Germinal center (tissue), 1 donor: ENCODE data around the gene NDEL1.

Experiments used
- DNase-seq: peaks from one replicate; pipeline ENCODE4 v3.0.0; 2012; ENCODE audit warnings: mixed read lengths, low spot score

NDEL1 gene

DNA sequence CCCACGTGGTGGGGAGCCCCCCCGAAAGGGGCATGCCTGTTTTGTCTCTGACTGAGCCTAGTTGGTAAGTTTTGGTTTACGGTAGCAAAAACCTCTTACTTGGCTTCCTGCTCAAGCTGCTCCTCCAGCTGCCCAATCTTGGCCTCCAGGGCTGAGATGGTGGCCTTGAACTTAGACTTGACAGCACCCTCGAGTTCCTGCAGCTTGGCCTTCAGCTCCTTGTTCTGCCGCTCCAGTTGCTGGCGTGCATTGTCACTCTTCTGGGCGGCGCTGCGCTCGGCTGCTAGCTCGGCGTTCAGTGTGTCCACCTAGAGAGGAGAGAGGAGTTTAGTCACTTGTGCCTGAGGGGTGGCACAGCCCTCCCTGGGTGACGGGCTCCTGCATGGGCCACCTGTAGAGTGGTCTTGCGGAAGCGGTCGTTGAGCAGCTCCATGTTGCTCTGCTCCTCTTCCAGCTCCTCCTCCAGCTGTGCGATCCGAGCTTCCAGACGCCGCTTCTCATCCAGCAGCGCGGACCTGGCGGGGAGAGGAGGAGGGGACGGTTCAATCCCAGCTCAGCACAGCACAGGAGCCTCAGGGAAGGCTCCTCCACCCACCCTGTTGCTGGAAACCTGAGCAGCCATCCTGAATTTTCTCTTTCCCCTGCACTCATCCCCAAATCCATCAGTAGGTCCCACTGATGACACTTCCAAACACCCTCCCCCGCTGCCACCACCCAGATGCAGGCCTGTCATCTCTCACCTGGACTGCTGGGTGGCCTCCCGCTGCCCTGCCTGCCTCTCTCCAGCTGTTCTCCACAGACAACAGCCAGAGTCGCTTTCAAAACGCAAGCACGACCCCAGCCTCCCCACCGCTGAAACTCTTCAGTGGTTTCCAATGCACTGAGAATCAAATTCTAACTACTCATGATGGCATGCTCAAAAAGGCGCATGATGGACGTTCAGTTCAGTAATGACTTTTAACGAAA is 44.6 kb downstream of the NDEL1 start:
- no peak for DNase-seq

DNA sequence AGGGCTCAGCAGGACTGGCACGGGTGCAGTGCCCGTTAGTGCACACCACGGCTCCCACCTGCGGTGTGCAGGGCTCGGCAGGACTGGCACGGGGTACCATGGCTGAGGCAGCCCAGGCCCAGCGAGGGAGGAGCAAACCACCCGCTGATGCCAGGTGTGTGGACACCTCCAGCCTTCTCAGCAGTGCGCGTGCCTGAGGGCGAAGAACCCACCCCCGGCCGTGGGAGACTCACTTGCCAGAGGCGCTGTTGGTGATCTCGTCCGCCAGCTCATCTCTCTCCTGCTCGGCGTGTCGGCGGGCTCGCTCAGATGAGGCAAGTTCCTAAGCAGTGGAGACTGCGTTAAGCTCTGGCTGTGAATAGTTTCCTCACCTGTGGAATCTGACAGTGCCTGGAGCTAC is 45.4 kb downstream of the NDEL1 start:
- no peak for DNase-seq

DNA sequence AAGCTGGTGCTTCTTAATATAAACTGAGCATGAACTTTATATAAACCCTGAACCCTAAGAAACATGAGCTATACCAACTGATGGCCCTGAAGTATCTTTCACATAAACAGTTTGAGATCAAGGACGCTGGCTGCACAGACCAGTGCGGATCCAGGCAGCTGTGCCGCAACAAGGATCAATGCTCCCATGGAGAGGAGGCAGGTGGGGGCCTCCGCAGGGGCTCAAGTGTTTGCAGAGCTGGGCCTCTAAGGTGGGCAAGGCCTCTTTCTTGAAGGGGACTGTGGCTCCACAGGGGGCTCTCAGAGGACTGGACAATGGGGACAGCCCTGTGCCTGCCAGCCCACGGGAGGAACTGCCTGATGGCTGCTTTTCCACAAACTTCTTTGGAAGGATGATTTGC is 46.0 kb downstream of the NDEL1 start:
- DNase-seq: no peak

DNA sequence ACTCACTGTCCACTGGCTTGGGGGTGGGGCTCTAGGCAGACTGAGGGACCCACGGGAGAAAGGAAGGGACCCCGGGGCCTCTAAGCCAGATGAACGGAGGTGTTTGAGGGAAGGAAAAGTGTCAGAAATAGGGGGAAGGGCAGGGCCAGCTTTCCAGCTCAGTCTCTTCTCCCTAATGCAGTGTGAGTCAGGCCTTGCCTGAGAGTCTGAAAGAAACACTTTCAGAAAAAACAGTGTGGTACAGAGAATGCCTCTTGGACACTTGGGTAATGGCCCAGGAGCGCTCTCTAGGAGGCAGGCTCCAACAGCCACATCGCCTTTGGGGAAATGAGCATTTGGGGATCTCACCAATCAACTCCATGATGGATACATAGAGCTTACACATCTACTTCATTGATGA is 46.9 kb downstream of the NDEL1 start:
- DNase-seq: no peak

DNA sequence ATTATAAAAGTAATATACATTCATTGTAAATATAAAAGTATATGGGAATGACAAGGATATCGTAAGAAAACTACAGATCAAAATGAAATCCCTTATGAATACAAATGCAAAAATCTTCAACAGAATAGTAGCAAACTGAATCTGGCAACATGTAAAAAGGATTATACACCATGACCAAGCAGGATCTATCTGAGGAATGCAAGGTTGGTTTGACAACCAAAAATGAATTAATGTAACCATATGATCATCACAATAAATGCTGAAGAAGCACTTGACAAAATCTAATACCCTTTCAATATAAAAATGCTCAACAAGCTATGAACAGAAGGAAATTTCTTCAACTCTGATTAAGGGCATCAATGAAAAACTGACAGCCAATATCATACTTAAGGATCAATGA is 48.8 kb downstream of the NDEL1 start:
- DNase-seq: no peak

DNA sequence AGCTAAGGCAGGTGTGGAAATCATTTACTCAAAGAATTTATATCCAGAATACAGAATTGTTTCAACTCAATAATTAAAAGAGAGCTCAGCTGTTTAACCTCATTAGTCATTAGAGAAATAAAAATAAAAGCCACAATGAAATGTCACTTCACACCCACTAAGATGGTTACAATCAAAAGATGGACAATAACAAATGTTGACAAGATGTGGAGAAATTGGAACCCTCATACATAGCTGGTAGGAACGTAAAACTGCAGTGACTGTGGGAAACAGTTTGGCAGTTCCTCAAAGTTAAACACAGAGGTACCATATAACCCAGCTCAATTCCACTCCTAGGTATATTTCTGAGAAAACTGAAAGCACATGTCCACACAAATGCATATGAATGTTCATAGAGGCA is 49.8 kb downstream of the NDEL1 start:
- DNase-seq: no peak

DNA sequence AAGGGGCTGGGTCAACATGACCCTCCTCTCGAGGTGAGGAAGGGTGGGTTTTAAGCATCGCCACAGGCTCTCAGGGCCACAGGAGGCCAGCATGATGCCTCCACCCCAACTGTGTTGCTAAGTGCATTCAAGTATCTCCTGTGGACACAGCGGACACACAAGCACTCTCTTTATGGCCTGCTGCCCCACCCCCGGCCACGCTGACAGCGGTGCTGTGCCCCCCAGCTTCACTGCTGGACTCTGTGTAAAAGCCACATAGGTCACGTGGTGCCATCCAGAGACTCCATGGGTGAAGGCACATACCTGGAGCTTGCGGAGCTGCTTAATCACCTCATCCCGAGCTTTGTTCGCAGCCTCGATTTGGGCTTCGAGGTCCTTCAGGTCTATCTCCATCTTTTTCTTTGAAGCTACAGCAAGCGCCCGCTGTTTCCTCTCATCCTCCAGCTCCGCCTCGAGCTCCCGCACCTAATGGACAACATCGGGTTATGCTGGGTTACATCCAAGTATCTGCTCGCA is 51.5 kb downstream of the NDEL1 start:
- DNase-seq: no peak

DNA sequence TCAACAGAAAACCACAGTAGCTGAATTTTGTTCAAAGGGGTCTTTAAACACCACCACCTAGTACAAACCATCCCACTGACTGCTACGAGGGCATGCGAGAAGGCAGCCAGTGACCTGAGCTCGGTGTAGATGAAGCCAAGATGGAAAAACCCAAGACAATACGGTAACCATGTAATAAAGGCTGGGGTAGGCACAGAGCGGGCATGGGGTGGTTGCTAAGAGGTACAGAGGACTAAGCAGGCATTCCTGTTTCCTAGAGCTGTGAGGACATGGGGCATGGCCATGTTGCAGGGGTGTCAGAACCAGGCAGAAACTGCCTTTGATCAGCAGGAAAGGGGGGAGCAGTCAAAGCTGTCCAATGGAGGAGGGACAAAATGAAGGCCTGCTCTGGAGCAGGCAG is 52.1 kb downstream of the NDEL1 start:
- no peak for DNase-seq

DNA sequence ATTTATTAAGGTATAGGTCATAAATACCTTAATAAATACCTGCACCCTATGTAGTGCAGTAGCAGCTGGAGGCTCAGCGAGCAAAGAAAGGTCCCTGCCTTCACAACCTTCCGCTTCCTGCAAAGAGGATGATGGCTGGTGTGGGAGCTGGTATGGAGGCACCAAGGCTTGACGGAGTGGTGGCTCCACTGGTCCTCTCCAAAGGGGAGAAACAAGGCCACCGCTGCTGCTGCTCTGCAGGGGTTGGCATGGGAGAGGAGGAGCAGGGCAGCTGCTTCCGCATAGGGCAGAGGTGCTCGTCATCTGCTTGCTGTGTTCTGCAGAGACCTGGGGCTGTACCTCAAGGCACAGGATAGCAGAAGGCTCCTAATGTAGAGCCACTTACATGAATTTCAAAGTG is 52.8 kb downstream of the NDEL1 start:
- DNase-seq: no peak

DNA sequence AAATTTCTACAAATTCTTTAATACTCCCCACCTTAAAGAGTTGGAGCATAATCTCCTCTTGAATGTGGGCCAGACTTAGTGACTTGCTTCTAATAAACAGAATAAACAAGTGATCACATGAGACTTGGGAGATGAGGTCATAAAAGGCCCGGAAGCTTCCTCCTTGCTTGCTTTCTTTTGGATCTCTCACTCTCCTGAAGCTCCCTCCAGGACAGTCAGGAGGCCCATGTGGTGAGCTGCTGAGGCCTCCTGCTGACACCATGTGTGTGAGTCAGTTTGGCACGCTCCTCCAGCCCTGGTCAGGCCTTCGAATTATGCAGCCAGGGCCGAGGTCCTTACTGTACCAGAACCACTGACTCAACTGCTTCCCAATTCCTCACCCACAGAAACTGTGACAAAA is 53.2 kb downstream of the NDEL1 start:
- no peak for DNase-seq

DNA sequence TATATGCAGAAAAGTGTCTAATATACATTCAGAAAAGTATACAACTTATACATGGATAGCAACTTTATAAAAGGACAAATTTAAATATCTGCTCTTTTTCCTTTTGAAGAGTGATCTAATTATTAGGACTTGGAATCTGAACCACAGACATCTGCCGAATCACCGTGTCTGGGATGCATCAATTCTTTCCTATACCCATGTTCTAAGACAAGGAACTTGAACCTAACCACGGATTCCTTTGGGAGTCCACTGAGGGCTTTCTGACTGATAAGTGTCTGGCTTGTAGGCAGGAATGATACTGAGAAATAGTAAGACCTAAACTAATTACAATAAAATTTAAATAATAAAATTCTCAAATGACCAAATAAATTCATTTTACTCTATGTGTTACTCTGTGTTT is 54.2 kb downstream of the NDEL1 start:
- DNase-seq: no peak

DNA sequence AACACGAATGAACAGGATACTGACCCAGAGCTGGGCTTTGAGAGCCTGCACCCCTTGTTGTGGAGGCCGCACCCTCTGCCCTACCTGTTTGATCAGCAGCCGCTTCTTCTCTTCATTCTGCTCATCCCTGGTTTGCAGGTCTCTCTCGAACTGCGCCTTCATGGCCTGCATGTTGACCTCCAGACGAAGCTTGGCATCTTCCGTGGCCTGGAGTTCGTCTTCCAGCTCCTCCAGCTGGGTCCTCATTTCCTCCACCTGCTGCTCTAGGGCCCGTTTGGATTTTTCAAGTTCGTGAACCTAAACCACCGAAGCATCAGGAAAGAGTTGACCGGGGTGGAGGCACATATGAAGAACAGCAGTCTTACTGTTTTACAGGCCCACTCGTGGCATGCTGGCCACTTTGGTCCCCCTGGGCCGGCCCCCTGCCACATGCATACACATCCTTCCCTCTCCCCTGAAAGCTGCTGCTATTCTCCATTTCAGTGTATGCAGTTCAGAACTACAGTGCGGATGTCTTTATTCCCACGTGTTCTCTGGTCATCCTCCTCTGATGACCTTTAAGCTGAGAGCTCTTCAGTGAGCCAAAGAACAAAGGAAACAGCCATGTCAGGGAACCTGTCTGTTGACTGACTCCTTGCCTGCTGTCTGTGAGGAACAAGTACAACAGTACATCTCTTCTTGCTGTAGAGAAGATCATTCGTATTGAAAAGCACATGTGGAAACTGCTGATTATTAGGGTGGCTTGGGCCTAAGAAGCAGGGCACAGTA is 54.8 kb downstream of the NDEL1 start:
- DNase-seq: no peak

DNA sequence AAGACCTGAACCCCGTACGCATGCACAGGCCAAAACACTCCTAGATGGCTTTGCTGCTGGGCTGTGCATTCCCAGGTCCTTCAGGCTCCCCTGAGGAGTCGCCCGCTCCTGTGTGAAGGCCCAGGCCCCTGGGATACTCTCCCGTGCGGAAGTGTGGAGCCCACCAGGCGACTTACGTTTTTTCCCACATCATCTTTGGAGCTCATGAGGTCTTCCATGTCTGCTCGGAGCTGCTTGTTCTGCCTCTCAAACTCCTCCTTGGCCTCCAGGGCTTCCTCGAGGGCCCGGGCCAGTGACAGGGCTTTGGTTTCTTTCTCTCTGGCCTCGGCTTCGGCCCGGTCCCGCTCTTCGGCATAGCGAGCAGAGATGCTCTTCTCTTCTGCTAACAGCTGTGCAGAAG is 56.4 kb downstream of the NDEL1 start:
- no peak for DNase-seq

DNA sequence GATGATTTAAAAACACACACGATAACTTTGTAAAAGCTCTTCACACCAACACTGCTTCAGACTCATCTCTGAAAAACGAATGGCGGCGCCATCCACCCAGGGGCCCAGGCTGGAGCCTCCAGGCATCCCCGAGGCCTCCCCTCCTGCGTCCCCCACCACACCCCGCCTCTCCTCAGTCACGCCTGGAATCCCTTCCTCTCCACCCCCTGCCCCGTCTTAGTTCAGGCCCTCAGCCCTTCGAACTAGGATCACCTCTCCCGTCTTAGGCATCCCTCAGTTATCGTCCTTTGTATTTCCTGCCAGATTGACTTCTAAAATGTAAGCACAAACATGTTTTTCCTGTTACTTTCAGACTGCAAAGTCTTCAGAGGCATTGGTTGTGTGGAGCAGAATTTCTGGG is 58.3 kb downstream of the NDEL1 start:
- no peak for DNase-seq

DNA sequence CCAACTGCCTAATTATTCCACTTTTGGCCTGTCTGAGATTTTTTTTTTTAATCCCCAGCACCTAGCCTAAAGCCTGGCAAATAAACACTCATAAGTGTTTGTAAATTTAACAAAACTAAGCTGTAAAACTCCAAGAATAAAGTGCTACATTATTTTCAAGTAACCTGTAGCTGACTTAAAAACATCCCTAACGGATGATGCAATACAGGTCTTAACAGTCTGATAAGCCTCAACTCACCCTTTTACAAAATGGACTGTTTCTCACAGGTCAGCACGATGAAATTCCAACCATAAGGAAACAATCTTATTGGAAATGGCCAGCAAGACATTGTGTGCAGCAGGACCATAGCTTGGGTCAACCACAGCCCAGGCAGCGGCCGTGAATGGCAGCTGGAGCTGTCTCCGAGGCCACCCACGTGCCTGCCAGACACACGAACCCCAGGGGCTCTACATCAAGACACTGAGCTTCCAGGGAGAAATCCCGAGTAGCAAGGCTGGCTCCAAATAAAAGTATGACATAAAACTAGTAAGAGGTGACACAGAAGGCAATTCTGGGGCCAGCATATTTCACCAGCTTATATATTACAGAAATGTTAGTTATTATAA is 58.9 kb downstream of the NDEL1 start:
- DNase-seq: no peak

DNA sequence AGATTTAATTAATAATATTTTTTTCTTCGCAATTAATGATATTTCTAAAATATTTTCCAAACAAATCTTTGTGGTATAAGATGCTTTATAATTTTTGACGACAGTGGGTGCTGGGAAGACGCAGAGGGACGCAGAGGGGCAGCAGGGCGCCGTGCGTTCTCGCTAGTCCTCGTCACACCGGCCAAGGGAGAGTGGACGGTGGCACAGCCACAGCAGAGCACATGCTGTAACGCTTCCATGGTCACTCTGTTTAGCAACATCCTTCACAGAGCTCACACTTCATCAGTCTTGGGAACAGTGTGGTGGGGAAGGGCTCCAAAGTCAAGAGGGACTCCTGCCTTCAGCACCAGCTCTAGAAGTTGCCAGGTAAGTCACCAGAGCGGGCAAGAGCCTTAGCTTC is 60.4 kb downstream of the NDEL1 start:
- no peak for DNase-seq

DNA sequence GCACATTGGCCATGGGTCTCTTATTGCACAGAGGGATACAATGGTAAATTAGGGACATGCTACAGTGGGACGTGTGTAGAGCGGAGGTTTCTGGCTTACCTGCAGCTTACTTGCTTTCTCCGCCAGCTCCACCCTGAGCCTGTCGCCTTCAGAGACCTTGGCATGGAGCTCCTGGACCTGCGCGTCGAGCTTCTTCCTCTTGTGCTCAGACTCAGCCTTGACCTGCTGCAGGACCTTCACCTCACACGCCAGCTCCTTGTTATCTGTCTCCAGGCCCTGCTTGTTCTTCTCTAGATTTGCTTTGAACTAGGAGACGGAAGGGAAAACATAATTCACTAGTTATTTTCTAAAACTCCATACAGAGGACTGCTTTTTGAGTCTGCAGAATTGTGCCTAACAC is 63.5 kb downstream of the NDEL1 start:
- DNase-seq: no peak

DNA sequence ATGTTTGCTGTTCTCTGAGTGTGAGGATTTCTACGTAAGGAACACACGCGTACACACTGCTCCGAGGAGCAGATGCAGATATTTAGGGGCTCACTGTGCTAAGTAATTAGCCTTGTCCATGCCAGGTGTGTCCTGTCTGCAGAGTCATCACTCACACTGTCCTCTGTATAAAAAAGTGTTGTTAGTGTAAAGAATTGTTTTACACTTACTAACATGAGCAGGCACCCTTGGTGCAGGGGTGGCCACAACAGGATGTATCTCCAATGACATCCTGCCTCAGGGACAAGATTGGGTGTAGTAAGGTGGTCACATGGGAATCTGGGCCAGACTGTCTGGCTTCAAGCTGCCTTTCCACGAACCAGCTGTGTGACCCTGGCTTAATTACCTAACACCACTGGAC is 63.9 kb downstream of the NDEL1 start:
- DNase-seq: no peak

DNA sequence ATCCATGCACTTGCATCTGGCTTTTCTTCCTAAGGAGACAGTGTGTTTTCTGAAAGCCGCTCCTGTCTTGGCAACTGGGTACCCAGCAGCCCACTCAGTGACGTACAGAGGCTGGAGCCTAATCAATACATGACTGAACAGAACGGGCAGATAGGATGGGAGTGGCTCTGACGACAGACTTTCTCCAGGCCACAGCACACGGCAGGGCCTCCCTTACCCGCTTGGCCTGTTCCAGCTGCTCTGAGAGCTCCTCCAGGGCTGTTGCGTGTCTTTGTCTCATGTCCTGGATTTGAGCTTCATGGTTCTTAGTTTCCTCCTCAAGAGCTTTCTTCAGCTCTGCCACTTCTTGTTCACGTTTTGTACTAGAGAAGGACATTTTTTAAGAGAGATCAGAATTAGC is 64.9 kb downstream of the NDEL1 start:
- no peak for DNase-seq

DNA sequence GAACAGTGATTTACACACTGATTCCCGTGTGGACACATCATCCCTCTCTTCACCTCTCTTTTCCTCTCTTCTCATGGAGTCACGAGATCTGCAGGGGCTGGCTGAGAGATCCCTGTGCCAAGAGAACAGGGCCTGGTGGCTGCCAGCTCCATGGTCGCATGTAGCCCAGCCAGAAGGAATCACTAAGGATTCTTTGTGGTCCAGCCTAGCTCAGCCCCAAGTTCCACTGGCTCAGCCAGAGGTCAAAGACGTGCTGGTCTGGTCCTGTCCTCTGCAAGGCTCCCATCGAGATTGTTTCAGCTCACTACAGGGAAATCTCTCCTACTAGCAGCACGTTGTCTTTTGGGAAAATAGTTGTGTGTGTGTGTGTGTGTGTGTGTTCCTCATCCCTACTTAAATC is 66.4 kb downstream of the NDEL1 start:
- DNase-seq: no peak

DNA sequence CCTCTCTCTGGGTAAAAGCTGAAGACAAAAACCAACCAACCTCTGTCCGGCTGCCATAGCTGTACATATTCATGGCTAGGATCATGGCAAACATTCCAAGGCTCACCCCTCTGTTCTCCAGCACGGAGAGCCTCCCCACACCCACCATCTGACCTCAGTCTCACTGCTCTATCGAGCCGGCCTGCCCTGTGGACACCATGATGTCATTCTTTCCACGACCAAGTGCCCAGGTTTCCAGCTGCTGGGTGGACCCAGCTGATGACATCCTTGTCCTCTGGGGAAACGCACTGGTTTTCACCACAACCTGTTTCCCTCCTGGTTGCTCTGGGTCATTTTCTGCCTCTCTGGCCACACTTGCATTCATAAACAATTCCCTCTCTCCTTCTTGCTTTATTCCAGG is 67.7 kb downstream of the NDEL1 start:
- DNase-seq: no peak

DNA sequence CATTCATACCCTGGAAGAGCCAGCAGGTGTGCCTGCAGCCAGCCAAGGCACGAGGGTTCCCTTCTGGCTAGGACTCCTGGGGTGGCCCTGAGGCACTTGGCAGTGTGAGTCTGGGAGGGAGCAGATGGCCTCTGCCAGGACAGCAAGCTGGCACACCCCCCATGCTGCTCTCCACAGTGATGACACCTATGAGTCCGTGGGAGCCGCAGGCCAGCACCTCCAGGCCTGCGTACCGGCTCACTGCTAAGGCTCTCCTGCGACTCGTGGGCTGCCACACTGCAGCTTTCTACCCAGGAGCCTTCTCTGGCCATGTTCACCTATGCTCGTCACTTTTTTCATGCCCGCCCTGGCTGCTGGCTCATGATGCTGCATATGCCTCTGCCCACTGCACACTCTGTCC is 68.1 kb downstream of the NDEL1 start:
- no peak for DNase-seq
